Measurements from ENCODE around the gene PALLD.
"Not testable (repeated sequence)": the region's sequence is repeated elsewhere in the genome, so short reads cannot be mapped to it uniquely, and the experiment has no call there.

PALLD gene

GRCh38 chr4:168491563-168491962 is 5.3 kb upstream of the PALLD start:
- DNase-seq, result no peak

DNA sequence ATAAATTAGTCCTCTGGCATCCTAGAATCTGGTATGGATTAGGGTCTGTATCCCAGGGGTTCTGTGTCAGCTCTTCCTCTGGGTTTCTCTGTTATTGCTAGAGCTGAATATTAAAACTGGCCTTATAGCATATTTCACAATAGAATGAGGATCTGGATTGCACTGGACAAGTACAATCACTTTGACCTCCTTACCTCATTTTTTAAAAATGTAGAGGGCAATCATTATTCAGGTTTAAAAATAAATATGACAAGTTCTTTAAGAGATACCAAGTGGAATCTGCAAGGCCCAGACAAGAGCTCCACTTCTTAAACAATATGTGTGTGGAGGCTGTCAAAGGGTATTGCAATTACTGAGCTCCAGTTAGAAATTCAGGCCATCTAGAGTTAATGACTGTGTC is 1.4 kb downstream of the PALLD start:
- DNase-seq, result peak in 2 of 4 experiments; percentile 24 to 44

- no peak for DNase-seq
These were observed 2.4 kb downstream of the PALLD start for GRCh38 chr4:168499241-168499640.

GRCh38 chr4:168501407-168501806 is 4.6 kb downstream of the PALLD start:
- no peak for DNase-seq

DNA sequence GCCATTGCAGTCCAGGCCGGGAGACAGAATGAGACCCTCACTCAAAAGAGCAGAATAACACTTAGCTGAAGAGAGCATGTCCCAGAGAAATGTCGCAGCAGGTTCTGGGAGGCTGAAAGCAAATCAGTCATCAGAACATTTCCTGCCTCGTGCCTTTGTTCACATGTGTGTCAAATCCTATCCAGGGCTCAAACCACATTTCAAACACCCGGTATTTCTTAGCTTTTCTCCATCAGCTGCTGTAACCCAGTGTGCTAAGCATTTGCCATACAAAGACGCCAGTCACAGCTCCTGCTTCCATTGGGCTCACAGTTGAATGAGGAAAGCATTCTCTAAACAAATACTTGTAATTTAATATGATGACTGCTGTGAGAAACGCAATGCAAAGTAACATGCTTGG is 6.0 kb downstream of the PALLD start:
- DNase-seq, result peak in 2 of 4 experiments; percentile 10 to 21

DNA sequence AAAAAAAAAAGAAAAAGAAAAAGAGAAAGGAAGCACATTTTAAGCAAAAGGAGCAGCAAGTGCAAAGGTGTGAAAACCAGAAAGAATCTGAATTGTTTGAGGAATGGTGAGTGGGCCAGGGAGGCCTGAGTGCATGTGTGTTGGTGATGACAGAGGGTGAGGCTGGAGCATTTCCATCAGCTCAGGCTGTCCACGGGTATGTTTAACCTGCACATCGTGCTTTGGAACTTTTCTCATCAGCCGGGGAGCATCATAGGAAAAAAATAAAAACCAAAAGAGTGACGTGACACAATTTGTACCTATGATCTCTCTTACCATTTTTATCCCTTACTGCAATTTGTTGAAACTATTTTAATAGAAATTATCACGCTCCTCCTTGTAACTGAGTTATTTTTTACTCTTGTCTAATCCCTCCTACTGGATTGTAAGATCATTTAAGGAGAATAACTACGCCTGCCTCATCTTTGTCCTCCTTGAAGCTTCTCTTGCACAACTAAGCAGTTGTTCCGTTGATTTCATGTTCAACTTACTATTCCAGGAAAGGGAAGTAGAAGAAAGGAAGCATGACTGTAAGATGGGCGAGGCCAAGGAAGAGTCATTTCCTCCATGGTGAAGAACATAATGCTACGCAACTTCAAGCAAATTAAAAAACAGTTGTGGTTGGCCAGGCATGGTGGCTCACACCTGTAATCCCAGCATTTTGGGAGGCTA is 7.0 kb downstream of the PALLD start:
- DNase-seq, result peak; percentile 81 to 97 (median 88)

DNA sequence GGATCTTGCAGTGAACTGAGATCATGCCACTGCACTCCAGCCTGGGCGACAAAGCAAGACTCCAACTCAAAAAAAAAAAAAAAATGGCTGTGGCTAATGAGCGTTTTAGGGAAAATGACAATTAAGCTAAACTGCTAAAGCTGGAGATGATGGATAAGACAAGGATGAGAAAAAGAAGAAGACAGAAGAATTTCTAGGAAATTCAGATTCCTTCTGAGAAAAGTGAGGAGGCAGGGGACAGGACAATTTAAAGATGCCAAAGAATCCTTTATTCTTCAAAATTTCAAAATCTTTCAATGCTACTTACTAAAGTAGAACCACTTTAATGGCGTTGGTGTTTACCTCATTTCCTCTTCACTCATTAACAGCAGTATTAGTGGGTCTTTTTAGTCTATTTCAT is 7.7 kb downstream of the PALLD start:
- no peak for DNase-seq

- peak in 2 of 4 experiments; percentile 53 to 57 for DNase-seq
These were observed 9.2 kb downstream of the PALLD start for GRCh38 chr4:168506014-168506413.

GRCh38 chr4:168507178-168507815 is 10.4 kb downstream of the PALLD start:
- DNase-seq, result peak in 3 of 4 experiments; percentile 15 to 34 (median 29)

- DNase-seq, result no peak
These were observed 11.8 kb downstream of the PALLD start for GRCh38 chr4:168508683-168509082.

GRCh38 chr4:168509786-168510185 is 12.9 kb downstream of the PALLD start:
- DNase-seq, result peak; percentile 59 to 93 (median 83)

- DNase-seq, result no peak
These were observed 15.1 kb downstream of the PALLD start for GRCh38 chr4:168511780-168512489.

DNA sequence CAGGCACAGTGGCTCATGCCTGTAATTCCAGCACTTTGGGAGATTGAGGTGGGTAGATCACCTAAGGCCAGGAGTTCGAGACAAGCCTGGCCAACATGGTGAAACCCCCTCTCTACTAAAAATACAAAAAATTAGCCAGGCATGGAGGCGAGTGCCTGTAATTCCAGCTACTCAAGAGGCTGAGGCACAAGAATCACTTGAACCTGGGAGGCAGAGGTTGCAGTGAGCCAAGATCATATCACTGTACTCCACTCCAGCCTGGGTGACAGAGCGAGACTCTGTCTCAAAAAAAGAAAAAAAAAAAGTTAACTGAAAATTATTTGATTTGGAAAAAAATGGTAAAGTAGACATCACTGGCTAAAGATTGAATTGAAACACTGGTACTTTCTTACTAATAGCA is 17.0 kb downstream of the PALLD start:
- not testable (repeated sequence) for DNase-seq

GRCh38 chr4:168514249-168514852 is 17.5 kb downstream of the PALLD start:
- DNase-seq, result peak in 3 of 4 experiments; percentile 50 to 78 (median 62)

GRCh38 chr4:168515222-168516011 is 18.6 kb downstream of the PALLD start:
- no peak for DNase-seq

- no peak for DNase-seq
These were observed 20.0 kb downstream of the PALLD start for GRCh38 chr4:168516841-168517240.

DNA sequence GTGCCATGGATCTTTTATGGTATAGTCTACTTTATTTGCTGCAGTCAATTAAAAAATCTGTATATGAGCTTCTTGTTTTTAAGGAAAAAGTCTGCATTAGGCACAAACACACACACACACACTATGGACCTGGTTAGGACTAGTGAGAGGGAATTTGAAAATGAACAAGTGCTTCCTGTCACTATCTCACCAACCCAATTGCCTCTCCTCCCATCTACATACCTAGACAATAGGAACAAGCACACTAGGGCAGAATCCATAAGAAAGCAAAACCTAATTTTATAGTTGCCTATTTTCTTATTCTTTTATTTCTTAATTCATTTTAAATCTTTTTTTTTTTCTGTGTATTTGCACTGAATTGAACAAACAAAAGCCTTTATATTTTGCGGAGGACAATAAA is 22.7 kb downstream of the PALLD start:
- no peak for DNase-seq

GRCh38 chr4:168521721-168522120 is 24.9 kb downstream of the PALLD start:
- no peak for DNase-seq

GRCh38 chr4:168522356-168522755 is 25.5 kb downstream of the PALLD start:
- DNase-seq, result no peak

GRCh38 chr4:168522829-168523489 is 26.1 kb downstream of the PALLD start:
- no peak for DNase-seq

DNA sequence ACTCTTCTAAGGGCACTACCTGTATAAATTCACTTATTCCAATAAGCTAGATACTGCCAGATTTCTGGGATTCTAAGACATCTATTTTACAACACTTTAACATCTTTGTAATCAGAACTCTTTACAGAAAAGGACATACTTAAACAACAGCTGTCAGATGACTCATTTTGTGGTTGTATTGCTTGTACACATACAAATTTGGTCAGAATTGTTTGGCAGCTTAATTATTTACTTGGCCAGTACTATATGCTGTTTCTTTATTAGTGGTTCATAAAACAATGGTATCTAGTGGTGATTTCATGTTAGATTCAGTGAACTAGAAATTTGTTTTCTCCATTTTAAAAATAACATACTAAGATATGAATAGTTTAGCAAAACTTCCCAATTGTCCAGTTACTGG is 27.2 kb downstream of the PALLD start:
- peak in 1 of 4 experiments; percentile 22 for DNase-seq

DNA sequence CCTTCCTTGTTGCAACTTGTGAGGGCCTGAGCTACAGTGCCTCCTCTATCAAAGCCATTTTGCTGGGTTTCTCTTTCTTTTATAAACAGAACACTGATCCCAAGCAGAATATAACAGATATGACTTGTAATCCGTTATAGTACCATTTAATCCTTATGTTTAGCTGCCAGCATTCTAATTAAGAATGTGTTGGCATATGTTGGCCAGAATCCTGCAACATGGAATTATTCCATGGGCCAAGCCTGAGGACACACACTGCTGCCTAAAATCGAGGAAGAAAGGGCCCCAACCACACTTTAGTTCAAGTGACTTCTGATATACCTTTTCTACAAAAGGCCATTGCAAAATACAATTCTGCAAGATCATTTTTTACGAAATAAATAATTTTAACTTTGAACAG is 28.0 kb downstream of the PALLD start:
- no peak for DNase-seq

Data from suppressor macrophage (primary cell).